ENCODE results near the gene FXN.
"Not testable (repeated sequence)": the region's sequence is repeated elsewhere in the genome, so short reads cannot be mapped to it uniquely, and the experiment has no call there.

Gene FXN

GRCh38 chr9:69027355-69028097 is 8.0 kb upstream of the FXN start:
- peak; percentile 19 to 43 for DNase-seq

- DNase-seq: peak in 1 of 2 donors; percentile 27
Measured at GRCh38 chr9:69028754-69029153, 6.8 kb upstream of the FXN start.

- no peak for DNase-seq
Measured at GRCh38 chr9:69029535-69029934, 6.0 kb upstream of the FXN start.

- DNase-seq: no peak
Measured at GRCh38 chr9:69030851-69031645, 4.5 kb upstream of the FXN start.

- DNase-seq: no peak
Measured at GRCh38 chr9:69034071-69034470, 1.5 kb upstream of the FXN start.

GRCh38 chr9:69036309-69036708 is 757 bp downstream of the FXN start:
- DNase-seq: peak; percentile 34 to 38

- DNase-seq: no peak
Measured at GRCh38 chr9:69036799-69037198, 1.2 kb downstream of the FXN start.

GRCh38 chr9:69040646-69041045 is 5.1 kb downstream of the FXN start:
- no peak for DNase-seq

- DNase-seq: no peak
Measured at GRCh38 chr9:69044240-69045219, 9.0 kb downstream of the FXN start.

GRCh38 chr9:69045821-69046220 is 10.3 kb downstream of the FXN start:
- no peak for DNase-seq

- DNase-seq: no peak
Measured at GRCh38 chr9:69046723-69047122, 11.2 kb downstream of the FXN start.

- DNase-seq: no peak
Measured at GRCh38 chr9:69047371-69047770, 11.8 kb downstream of the FXN start.

GRCh38 chr9:69049094-69049493 is 13.5 kb downstream of the FXN start:
- no peak for DNase-seq

- DNase-seq: not testable (repeated sequence)
Measured at GRCh38 chr9:69050936-69051335, 15.4 kb downstream of the FXN start.

- no peak for DNase-seq
Measured at GRCh38 chr9:69054989-69055388, 19.4 kb downstream of the FXN start.

GRCh38 chr9:69056191-69056815 is 20.8 kb downstream of the FXN start:
- no peak for DNase-seq

- no peak for DNase-seq
Measured at GRCh38 chr9:69058101-69058500, 22.5 kb downstream of the FXN start.

- DNase-seq: no peak
Measured at GRCh38 chr9:69060766-69061165, 25.2 kb downstream of the FXN start.

- no peak for DNase-seq
Measured at GRCh38 chr9:69062195-69062594, 26.6 kb downstream of the FXN start.

GRCh38 chr9:69063839-69064238 is 28.3 kb downstream of the FXN start:
- no peak for DNase-seq

GRCh38 chr9:69065660-69066059 is 30.1 kb downstream of the FXN start:
- DNase-seq: no peak

- DNase-seq: no peak
Measured at GRCh38 chr9:69066955-69067354, 31.4 kb downstream of the FXN start.

- DNase-seq: no peak
Measured at GRCh38 chr9:69070201-69070600, 34.6 kb downstream of the FXN start.

Measured in stimulated activated CD4-positive, alpha-beta T cell treated with anti-CD3 and anti-CD28 coated beads, Interleukin-2, amount 100 ng/mL, for 24 hours (primary cell).